ENCODE results near the gene EGFL8. TPM values are rescaled to one million over a fixed set of nuclear protein-coding genes. Genes with fewer than 3 reads are reported as not detected.
"Not testable (repeated sequence)": the region's sequence is repeated elsewhere in the genome, so short reads cannot be mapped to it uniquely, and the experiment has no call there.

Gene EGFL8
- total RNA-seq, 6 experiments from 2014 or later: 3.5 to 4.4 (median 3.7) TPM

DNA sequence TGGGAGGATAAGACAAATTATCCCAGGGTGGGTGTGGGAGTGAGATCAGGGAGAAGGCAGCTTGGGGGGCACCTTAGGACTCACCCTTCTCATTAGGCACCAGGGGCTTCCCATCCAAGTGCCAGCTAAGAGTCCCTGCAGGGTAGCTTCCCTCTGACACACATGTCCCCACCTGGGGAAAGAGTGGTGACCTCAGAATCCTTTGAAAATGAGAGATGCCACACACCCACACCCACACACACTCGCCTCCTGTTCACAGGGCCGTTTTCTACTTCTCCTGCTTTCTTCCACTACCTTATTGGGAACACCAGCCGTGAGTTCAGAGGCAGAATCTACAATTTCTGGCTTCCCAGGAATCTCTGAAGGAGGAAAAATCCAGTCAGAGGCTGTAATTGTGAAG, 18.6 kb downstream of the EGFL8 start:
- Mint-ChIP-seq H3K4me1 (ENCODE audit: low read depth) (peaks cover 52% of the 10 kb centered on the region), H3K4me3 (no peak overlapping the region), H3K9me3 (no peaks in the 10 kb centered on the region), H3K27ac (peak overlapping the region; percentile 31; the same call in 1 of the 2 replicates), H3K27me3 (ENCODE audit: insufficient read depth) (peaks cover 4% of the 10 kb centered on the region), H3K36me3 (ENCODE audit: low read depth) (peaks cover 29% of the 10 kb centered on the region)
- no peak for TF ChIP-seq CTCF (IDR thresholded peaks at IDR 0.05)
- no peak for DNase-seq

- no peaks in the 10 kb centered on the region for H3K9me3 Mint-ChIP-seq
- DNase-seq: no peak
- peaks cover 4% of the 10 kb centered on the region for H3K27me3 Mint-ChIP-seq (ENCODE audit: insufficient read depth)
- peak overlapping the region; percentile 31; the same call in 1 of the 2 replicates for H3K27ac Mint-ChIP-seq
- H3K4me3 Mint-ChIP-seq: no peak overlapping the region
- H3K4me1 Mint-ChIP-seq (ENCODE audit: low read depth): peaks cover 56% of the 10 kb centered on the region
- TF ChIP-seq CTCF (IDR thresholded peaks at IDR 0.05): no peak
- peaks cover 29% of the 10 kb centered on the region for H3K36me3 Mint-ChIP-seq (ENCODE audit: low read depth)
Observed at GRCh38 chr6:32183483-32184083, 19.2 kb downstream of the EGFL8 start.

DNA sequence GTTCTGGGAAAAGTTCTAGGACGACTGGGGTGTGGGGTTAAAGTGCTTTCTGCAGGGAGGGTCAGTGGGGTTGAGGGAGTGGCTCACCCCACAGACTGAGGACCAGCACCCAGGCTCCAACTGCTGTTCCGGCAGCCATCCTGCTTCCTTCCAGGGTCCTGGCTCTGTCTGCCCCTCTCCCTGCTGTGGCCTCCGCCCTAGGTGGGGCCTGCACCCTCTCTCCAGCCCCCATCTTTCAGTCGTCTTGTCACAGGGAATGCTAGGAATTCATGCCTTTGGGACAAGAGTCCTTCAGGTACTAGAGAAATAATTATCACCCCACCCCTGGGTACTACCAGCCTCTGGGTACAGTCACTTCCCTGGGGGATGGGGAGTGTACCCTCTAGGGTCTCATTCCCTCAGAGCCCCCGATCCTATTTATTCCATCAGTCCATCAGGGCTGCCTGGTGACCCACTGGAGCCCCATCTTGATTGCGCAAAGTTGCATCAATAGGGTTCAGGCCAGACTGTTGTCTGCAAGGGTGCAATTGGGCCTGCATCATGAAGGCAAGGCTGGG, 19.8 kb downstream of the EGFL8 start, which contains the start of gene AGER:
AGER (minus strand) TSS at position 170 of the 557 bp plus-strand sequence; CDS start at position 139, 31 bp downstream.
- peaks cover 4% of the 10 kb centered on the region for H3K27me3 Mint-ChIP-seq (ENCODE audit: insufficient read depth)
- peaks cover 29% of the 10 kb centered on the region for H3K36me3 Mint-ChIP-seq (ENCODE audit: low read depth)
- peaks cover 55% of the 10 kb centered on the region for H3K4me1 Mint-ChIP-seq (ENCODE audit: low read depth)
- no peak for DNase-seq
- no peak for TF ChIP-seq CTCF (IDR thresholded peaks at IDR 0.05)
- no peak within 1 kb of the TSS for H3K4me3 Mint-ChIP-seq
- no peaks in the 10 kb centered on the region for H3K9me3 Mint-ChIP-seq
- H3K27ac Mint-ChIP-seq: peak within 1 kb of the TSS; percentile 89; the same call in 1 of the 2 replicates

DNA sequence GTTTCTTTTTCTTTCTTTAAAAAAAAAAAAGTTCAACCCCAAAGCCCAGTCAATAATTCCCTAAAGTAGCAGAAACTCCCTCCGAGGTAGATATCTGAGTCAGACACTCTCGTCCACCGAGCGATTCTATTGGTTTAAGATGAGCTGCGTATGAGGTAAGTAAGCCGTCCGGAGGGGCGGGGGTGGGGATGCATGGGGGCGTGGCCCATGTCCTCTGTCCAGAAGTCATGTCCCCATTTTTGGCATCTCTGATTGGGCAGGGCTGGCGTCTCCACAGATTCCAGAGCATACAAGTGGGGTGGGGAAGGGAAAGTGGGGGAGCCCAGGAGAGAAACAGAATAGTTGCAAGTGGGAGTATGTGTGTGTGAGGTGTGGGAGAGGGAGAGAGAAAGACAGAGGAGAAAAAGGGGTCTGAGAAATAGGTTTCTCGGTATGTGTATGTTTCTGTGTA, 21.3 kb downstream of the EGFL8 start:
- Mint-ChIP-seq H3K4me3 (peak overlapping the region; percentile 82), H3K27ac (peak overlapping the region; percentile 89), H3K4me1 (ENCODE audit: low read depth) (peaks cover 40% of the 10 kb centered on the region), H3K36me3 (ENCODE audit: low read depth) (peaks cover 21% of the 10 kb centered on the region)
- H3K9me3 Mint-ChIP-seq; H3K27me3 Mint-ChIP-seq (ENCODE audit: insufficient read depth): not testable (repeated sequence)
- DNase-seq: peak; percentile 88

- DNase-seq; H3K9me3 Mint-ChIP-seq; H3K27me3 Mint-ChIP-seq (ENCODE audit: insufficient read depth): not testable (repeated sequence)
- Mint-ChIP-seq H3K36me3 (ENCODE audit: low read depth) (peaks cover 19% of the 10 kb centered on the region), H3K4me3 (peak overlapping the region; percentile 16; the same call in 1 of the 2 replicates), H3K27ac (peak overlapping the region; percentile 89), H3K4me1 (ENCODE audit: low read depth) (peaks cover 39% of the 10 kb centered on the region)
Observed at GRCh38 chr6:32186151-32186840, 21.9 kb downstream of the EGFL8 start.

DNA sequence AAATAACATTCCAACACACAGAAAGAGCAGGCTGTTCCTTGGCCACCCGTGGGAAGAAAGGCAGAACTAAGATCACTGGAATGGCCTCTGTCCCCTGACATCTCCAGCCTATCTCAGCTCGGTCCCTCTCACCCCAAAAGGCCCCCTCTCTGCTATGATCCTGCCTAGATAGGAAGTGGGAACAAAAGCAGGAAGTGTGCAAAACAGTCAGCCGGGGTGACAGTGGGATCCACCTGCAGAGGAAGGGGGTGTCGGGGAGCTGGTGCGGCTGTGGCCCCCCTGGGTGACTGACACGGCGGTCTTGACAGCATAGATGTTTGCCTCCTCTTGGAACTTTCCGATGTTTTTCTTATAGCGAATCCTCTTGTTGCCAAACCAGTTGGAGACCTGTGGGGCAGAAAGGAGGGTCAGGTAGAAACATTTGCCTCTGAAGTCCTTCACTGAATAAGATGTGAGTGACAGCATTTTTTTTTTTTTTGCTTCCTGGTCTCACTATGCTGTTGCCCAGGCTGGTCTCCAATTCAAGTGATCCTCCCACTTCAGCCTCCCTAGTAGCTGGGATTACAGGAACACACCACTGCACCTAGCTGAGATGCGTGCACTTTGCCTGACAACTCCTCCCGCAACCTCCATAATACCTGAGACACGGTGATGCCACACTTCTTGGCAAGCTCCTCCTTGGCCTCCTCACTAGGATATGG, 22.8 kb downstream of the EGFL8 start:
- TF ChIP-seq CTCF (IDR thresholded peaks at IDR 0.05): no peak
- H3K27ac Mint-ChIP-seq: peak overlapping the region; percentile 89
- H3K4me3 Mint-ChIP-seq: peak overlapping the region; percentile 16; the same call in 1 of the 2 replicates
- H3K36me3 Mint-ChIP-seq (ENCODE audit: low read depth): peaks cover 19% of the 10 kb centered on the region
- peaks cover 41% of the 10 kb centered on the region for H3K4me1 Mint-ChIP-seq (ENCODE audit: low read depth)
- H3K9me3 Mint-ChIP-seq: no peaks in the 10 kb centered on the region
- no peak for DNase-seq
- H3K27me3 Mint-ChIP-seq (ENCODE audit: insufficient read depth): peaks cover 4% of the 10 kb centered on the region

- H3K4me3 Mint-ChIP-seq: peak overlapping the region; percentile 93
- H3K9me3 Mint-ChIP-seq: not testable (repeated sequence)
- peak overlapping the region; percentile 88 for H3K27ac Mint-ChIP-seq
Observed at GRCh38 chr6:32187725-32188380, 23.5 kb downstream of the EGFL8 start.

More at GRCh38 chr6:32187725-32188380, 23.5 kb downstream of the EGFL8 start:
- H3K27me3 Mint-ChIP-seq (ENCODE audit: insufficient read depth); DNase-seq: not testable (repeated sequence)
- H3K36me3 Mint-ChIP-seq (ENCODE audit: low read depth): peaks cover 19% of the 10 kb centered on the region
- peaks cover 48% of the 10 kb centered on the region for H3K4me1 Mint-ChIP-seq (ENCODE audit: low read depth)

All from HFFc6 (cell line).